K562 (cell line): ENCODE results near the gene OAT. TPM values are rescaled to one million over a fixed set of nuclear protein-coding genes. Genes with fewer than 3 reads are reported as not detected.

ENCODE experiments used
- BCOR ChIP-seq: fragments of 450-650 bp; IDR thresholded peaks from 2 replicates; pipeline ENCODE4 v1.6.1; 2016
- CREBBP ChIP-seq: IDR thresholded peaks from one replicate; pipeline ENCODE4 v1.6.1; 2012; ENCODE audit warnings: low read depth, mild to moderate bottlenecking, control low read depth, inconsistent platforms, low read length
- CXXC5 ChIP-seq: fragments of 250-450 bp; sonication (Bioruptor Pico); IDR thresholded peaks from 2 replicates; pipeline ENCODE4 v1.8.0; 2022; ENCODE audit warnings: inconsistent platforms, mild to moderate bottlenecking, moderate library complexity
- DIDO1 ChIP-seq: fragments of 450-650 bp; IDR thresholded peaks from 2 replicates; pipeline ENCODE4 v1.6.1; 2016; ENCODE audit warnings: low read depth, missing biosample characterization, missing genetic modification characterization
- HDAC1 ChIP-seq, 2 experiments: fragments of 450-650 bp; IDR thresholded peaks; 2 replicates each; pipeline ENCODE4 v1.6.1; 2016 to 2017; ENCODE audit warnings: inconsistent platforms in 1 of 2, mild to moderate bottlenecking in 1 of 2, moderate library complexity in 1 of 2
- HDGF ChIP-seq: fragments of 450-650 bp; IDR thresholded peaks from 2 replicates; pipeline ENCODE4 v1.6.1; 2016
- HMG20A ChIP-seq: fragments of 450-650 bp; formaldehyde crosslinking; conservative IDR thresholded peaks from 2 replicates; pipeline ENCODE4 v1.4.0; 2020; ENCODE audit warnings: mild to moderate bottlenecking, mixed read lengths
- NCOA2 ChIP-seq, 2 experiments: fragments of 450-650 bp; IDR thresholded peaks; 2 replicates each; pipeline ENCODE4 v1.6.1; 2018; ENCODE audit warnings: mild to moderate bottlenecking in 2 of 2, moderate library complexity in 1 of 2; ENCODE audit not compliant: partially characterized antibody in 2 of 2
- NEUROD1 ChIP-seq: fragments of 150-350 bp; IDR thresholded peaks from 2 replicates; pipeline ENCODE4 v1.6.1; 2014; ENCODE audit warnings: borderline replicate concordance, low read length, low read depth; ENCODE audit not compliant: partially characterized antibody
- PHF21A ChIP-seq: fragments of 450-650 bp; IDR thresholded peaks from 2 replicates; pipeline ENCODE4 v1.6.1; 2017; ENCODE audit warnings: low read depth, borderline replicate concordance
- POLR2G ChIP-seq: fragments of 200-400 bp; formaldehyde crosslinking; IDR thresholded peaks from 2 replicates; pipeline ENCODE4 v1.6.1; 2017; ENCODE audit warnings: low read depth, mild to moderate bottlenecking, antibody characterized with exemption, low read length, moderate library complexity
- POLR2H ChIP-seq: IDR thresholded peaks from 2 replicates; pipeline ENCODE4 v1.6.1; 2016; ENCODE audit warnings: missing genetic modification characterization, low read depth, mild to moderate bottlenecking, control low read depth, missing compliant biosample characterization, moderate library complexity
- PRDM10 ChIP-seq: fragments of 450-650 bp; IDR thresholded peaks from 2 replicates; pipeline ENCODE4 v1.6.1; 2018; ENCODE audit not compliant: partially characterized antibody
- PTRF ChIP-seq: fragments of 450-650 bp; IDR thresholded peaks from 2 replicates; pipeline ENCODE4 v1.6.1; 2016; ENCODE audit warnings: mild to moderate bottlenecking, missing genetic modification characterization, missing compliant biosample characterization
- RFX1 ChIP-seq: fragments of 450-650 bp; IDR thresholded peaks from 2 replicates; pipeline ENCODE4 v1.6.1; 2016; ENCODE audit warnings: mild to moderate bottlenecking, moderate library complexity
- TBP ChIP-seq: optimal IDR thresholded peaks from 2 replicates; pipeline ENCODE3; 2011; ENCODE audit warnings: low read depth, low read length, improper control_type of control experiment
- U2AF1 ChIP-seq: fragments of 200-400 bp; formaldehyde crosslinking; optimal IDR thresholded peaks from 2 replicates; pipeline ENCODE3; 2017; ENCODE audit warnings: mild to moderate bottlenecking, low read depth, low read length, moderate library complexity
- WHSC1 ChIP-seq: IDR thresholded peaks from one replicate; pipeline ENCODE4 v1.6.1; 2012; ENCODE audit warnings: low read length, control low read depth, inconsistent platforms
- ZNF124 ChIP-seq: sonication (generic); formaldehyde crosslinking; IDR thresholded peaks from 2 replicates; pipeline ENCODE4 v1.8.1; 2022; ENCODE audit warnings: missing genetic modification reagents
- ZNF134 ChIP-seq: fragments of 250-450 bp; sonication (Bioruptor Pico); conservative IDR thresholded peaks from 2 replicates; pipeline ENCODE4 v1.4.0; 2020
- ZNF239 ChIP-seq: fragments of 250-450 bp; sonication (Bioruptor Pico); IDR thresholded peaks from 2 replicates; pipeline ENCODE4 v1.4.0; 2020; ENCODE audit warnings: mild to moderate bottlenecking
- ZNF431 ChIP-seq: sonication (generic); formaldehyde crosslinking; IDR thresholded peaks from 2 replicates; pipeline ENCODE4 v1.8.0; 2022; ENCODE audit warnings: mild to moderate bottlenecking, missing genetic modification reagents
- ZNF507 ChIP-seq: conservative IDR thresholded peaks from 2 replicates; pipeline ENCODE4 v1.6.1; 2017; ENCODE audit warnings: missing genetic modification characterization, missing compliant biosample characterization
- ZNF589 ChIP-seq: fragments of 200-800 bp; sonication (Bioruptor generic); IDR thresholded peaks from 2 replicates; pipeline ENCODE4 v1.6.1; 2016; ENCODE audit warnings: low read depth, missing genetic modification characterization, missing compliant biosample characterization
- polyA plus RNA-seq, 8 experiments: library from polyadenylated mRNA; depleted of rRNA in 4 of 8; stranded (reverse) in 5 of 8; unstranded in 3 of 8; fragments of >200 nt; fragmentation: Nextera tagmentation in 2 of 8; fragmentation: Illumina TruSeq in 1 of 8; extraction: Ambion mirVana in 2 of 8; extraction: Trizol in 1 of 8; gene quantifications; 2 replicates each; pipeline versions ENCODE4 v1.2.1 to v1.2.3, GENCODE V29; 2011 to 2014; ENCODE audit warnings: inconsistent platforms in 1 of 8, missing spikeins in 1 of 8
- total RNA-seq, 7 experiments: library from RNA; depleted of rRNA in 6 of 7; stranded (reverse); fragments of >200 nt in 6 of 7; fragmentation: Illumina TruSeq in 2 of 7; extraction: Trizol in 2 of 7; gene quantifications; 2 replicates each; pipeline versions ENCODE4 v1.2.1 to v1.2.3, GENCODE V29; 2011 to 2021; ENCODE audit warnings: low replicate concordance in 1 of 7
- TF ChIP-seq, protein P1 (sequence below): sonication (generic); formaldehyde crosslinking; IDR thresholded peaks from 2 replicates; pipeline ENCODE4 v1.9.0; 2022; ENCODE audit warnings: mild to moderate bottlenecking, missing genetic modification reagents
- TF ChIP-seq, protein P2 (sequence below): fragments of 450-650 bp; IDR thresholded peaks from 2 replicates; pipeline ENCODE4 v1.6.1; 2016; ENCODE audit warnings: missing biosample characterization, missing genetic modification characterization

Gene OAT
- total and polyA plus RNA-seq, 9 of the 15 experiments (the other 6 are each of a cell fraction or from before 2014, with no cell fraction given): 100 to 312 (median 163) TPM

DNA sequence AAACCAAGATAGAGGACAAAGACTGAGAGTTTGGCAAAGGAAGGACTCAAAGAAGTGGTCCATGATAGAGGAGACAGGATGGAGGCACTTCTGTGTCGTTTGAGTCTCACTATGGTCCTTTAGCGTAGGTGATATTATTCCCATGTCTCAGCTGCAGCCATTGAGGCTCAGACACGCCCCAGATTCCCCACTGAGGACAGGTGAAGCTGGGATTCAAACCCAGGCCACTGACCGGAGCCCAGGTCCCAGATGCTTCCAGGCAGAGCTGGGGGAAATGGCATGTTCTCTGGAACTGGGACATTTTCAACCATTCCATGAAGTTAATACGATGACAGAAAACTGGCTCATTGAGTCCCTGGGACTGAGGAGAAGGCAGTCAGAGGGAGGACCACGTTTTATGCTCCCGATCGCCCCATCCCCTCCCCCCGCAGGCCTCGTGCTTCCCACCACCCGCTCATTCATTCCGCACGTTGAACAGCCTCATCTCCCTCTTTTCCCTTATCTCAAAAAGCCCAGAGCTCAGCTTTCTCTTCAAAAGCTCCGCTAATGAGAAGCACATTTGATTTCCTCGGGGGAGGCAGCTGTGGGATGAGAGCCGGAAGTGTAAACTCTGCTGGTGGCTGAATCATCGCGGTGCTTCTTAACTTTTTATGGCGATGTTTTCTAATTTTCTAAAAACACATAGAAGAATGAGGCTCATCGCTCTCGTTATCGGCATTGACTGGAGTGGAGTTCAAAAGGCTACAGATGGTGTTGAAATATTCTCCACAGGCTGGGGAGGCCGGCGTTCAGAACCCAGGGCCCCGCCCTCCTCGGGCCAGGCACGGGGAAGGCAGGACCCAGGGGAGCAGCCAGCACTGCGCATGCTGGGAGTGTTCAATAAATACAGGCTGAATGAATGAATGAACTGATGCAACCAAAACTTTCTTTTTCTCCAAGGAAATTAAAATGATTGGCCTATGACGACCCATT is 64.0 kb downstream of the OAT start (continued):
- TF ChIP-seq ZNF134 (CRISPR knock-in tag) (no peak), HDGF (no peak), CXXC5 (CRISPR knock-in tag) (no peak; the same call in 1 of the 2 replicates), POLR2G (no peak), CREBBP (no peak), TBP (no peak), PRDM10 (no peak), BCOR (no peak), ZNF507 (tag) (no peak), PTRF (tag) (no peak), WHSC1 (no peak), ZNF124 (CRISPR knock-in tag) (no peak), POLR2H (tag) (no peak), DIDO1 (tag) (no peak), NEUROD1 (no peak), RFX1 (no peak), PHF21A (no peak), HMG20A (no peak), U2AF1 (no peak), NCOA2 (IDR thresholded peaks at IDR 0.05; ENCODE audit: partially characterized antibody in 2 of 2) (no peak), ZNF239 (CRISPR knock-in tag) (no peak), ZNF589 (no peak), ZNF431 (no peak), HDAC1 (IDR thresholded peaks at IDR 0.05) (peak in 1 of 2 experiments; percentile 51; a peak in 1 of 4 replicates)
- TF ChIP-seq, protein P1, sequence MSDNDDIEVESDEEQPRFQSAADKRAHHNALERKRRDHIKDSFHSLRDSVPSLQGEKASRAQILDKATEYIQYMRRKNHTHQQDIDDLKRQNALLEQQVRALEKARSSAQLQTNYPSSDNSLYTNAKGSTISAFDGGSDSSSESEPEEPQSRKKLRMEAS (CRISPR knock-in tag): peak; percentile 34; the same call in 1 of the 2 replicates
- TF ChIP-seq, protein P2, sequence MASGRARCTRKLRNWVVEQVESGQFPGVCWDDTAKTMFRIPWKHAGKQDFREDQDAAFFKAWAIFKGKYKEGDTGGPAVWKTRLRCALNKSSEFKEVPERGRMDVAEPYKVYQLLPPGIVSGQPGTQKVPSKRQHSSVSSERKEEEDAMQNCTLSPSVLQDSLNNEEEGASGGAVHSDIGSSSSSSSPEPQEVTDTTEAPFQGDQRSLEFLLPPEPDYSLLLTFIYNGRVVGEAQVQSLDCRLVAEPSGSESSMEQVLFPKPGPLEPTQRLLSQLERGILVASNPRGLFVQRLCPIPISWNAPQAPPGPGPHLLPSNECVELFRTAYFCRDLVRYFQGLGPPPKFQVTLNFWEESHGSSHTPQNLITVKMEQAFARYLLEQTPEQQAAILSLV (tag): no peak
